ENCODE results near the gene DCST2. TPM values are rescaled to one million over a fixed set of nuclear protein-coding genes. Genes with fewer than 3 reads are reported as not detected.

The DCST2 gene
- total RNA-seq: 0.49 TPM

GRCh38 chr1:155033524-155033923 lies at the start of gene DCST2, which contains the start of gene DCST1:
Gene DCST2, minus strand, starts transcription at chr1:155033781. Its CDS starts 80 bp downstream, at chr1:155033701.
Gene DCST1, plus strand, starts transcription at chr1:155033824. Its CDS starts 213 bp downstream, at chr1:155034037.

DNA sequence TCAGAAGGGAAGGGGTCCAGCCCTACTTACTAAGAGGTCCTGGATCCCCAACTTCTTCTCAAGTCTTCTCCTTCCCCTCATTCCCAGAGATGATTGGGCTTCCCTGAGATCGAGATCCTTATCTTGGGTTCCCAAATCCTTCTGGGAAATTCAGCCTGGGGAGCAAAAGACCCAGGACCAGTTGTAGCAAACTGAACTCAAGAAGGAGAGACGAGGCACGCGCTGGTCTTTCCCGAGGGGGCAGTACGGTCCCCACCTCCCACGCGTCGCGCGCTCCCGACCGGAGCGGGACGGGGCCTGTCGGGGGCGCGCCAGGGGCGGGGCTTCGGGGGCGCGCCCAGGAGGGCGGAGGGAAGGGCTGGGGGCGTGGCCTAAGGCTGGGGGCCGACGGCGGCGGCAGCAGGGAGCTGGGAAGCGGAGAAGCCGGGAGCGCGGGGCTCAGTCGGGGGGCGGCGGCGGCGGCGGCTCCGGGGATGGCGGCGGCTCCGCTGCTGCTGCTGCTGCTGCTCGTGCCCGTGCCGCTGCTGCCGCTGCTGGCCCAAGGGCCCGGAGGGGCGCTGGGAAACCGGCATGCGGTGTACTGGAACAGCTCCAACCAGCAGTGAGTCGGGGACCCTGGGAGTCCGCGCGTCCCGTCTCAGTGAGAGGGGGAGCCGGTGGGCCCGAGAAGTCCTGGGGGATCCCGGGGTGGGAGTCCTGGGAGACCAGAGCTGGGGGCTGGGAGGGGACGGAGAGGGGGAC lies 45.1 kb upstream of the DCST2 start, which contains the start of gene EFNA3:
Gene EFNA3, plus strand, starts transcription at position 369 of the 741 bp plus-strand sequence. Its CDS starts 105 bp downstream, at position 474.

GRCh38 chr1:155063550-155064110 lies 30.0 kb upstream of the DCST2 start, which contains the start of gene EFNA4:
Gene EFNA4, plus strand, starts transcription at chr1:155063740. Its CDS starts 84 bp downstream, at chr1:155063824.

DNA sequence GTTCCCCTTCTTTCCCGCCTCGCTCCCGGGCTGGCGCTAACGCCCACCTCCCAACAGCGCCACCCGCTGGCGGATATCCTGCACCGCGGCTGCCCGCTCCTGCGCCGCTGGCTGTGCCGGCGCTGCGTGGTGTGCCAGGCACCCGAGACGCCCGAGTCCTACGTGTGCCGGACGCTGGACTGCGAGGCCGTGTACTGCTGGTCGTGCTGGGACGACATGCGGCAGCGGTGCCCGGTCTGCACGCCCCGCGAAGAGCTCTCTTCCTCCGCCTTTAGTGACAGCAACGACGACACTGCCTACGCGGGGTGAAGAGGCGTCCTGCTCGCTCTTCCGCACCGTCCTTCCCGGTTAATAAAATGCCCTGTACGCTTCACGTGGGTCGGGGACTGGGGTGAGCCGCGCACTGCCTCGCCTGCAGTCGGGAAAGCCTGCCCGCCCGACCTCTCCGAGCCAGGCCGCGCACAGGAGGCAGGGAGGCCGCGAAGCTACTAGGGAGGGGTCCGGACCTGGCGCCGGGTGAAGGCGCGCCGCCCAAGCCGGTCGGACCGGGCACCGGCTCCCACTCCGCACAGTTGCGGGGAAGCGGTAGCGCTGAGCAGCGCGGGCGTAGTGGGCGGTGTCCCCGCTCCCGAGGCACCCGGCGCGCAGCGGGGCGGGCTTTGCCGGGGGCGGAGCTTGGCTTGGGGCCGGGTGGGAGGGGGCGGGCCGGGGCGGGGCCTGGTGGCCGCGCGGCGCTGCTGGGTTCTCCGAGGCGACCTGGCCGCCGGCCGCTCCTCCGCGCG lies 17.2 kb upstream of the DCST2 start, which contains the start of gene ADAM15:
Gene ADAM15, plus strand, starts transcription at position 757 of the 782 bp plus-strand sequence. CDS start 71 bp downstream, outside the sequence.

GRCh38 chr1:155002464-155003226 lies 30.9 kb downstream of the DCST2 start, which contains the start of gene ZBTB7B:
Gene ZBTB7B, plus strand, starts transcription at chr1:155002802. Its CDS starts 11,859 bp downstream, at chr1:155014661.

GRCh38 chr1:154993572-154994268 lies 39.9 kb downstream of the DCST2 start, which contains the start of gene LENEP:
Gene LENEP, plus strand, starts transcription at chr1:154993586. Its CDS starts 22 bp downstream, at chr1:154993608.

DNA sequence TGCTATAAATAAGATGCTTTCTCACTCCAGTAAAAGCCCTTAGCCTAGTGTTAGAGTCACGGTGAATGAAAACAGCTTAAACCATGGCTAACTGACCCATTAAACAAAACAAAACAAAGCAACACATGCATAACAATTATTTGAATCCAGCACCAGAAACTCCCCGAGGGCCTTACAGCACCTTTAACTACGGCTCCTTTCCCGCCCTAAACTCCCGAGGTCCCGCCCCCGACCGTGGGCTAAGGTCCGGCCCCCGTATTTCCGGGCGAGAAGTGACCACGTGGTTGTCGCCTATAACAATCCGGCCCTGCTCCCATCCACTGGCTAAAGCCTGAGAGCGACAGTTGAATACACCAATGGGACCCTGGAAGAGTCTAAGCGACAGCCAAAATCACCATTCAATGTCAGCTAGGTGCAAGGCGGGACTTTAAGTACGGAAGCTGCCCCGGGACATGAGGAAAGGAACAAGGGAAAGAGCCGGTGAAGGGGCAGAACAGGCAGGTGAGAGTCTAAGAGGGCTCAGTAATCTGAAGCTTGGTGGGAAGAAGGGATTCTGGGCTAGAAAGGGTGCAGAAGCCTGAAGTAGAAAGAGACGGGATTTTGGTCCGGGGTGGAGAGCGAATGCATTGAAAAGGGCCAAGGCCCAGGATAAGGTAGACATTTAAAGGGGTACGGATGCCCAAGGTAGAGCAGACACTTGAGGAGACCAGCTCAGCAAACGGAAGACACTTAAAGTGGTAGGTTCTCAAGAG lies 50.5 kb downstream of the DCST2 start, which contains the start of gene FLAD1:
Gene FLAD1, plus strand, starts transcription at position 448 of the 752 bp plus-strand sequence. CDS start 351 bp downstream, outside the sequence.

DNA sequence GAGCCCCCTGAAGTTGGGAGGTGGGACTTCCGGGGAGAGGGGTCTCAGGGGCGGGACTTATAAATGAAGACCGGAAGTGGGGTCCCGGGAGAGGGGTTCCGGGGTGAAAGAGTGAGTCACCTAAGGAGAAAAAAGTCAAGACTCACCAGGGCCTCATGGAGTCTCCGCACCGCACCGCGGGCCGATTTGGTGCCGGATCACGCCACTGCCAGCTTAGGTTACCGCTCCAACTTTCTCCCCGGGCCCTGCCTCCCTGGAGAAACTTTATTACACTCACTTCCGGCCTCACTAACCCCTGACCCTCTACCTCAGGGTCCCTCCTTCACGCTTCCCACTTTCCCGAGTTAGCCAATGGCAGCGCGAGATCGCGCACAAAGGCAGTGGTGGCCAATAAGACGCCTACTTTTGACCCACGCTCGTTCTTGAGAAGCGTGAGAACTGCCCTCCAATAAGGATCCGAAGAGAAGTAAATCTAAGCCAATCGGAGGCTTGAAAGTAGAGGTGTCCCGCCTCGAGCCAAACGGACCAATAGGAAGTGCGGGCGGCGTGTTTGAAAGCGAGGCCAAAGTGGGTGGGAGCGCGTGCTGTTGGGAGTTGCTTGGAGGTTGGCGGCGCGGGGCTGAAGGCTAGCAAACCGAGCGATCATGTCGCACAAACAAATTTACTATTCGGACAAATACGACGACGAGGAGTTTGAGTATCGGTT lies 59.3 kb downstream of the DCST2 start, which contains the start of gene CKS1B:
Gene CKS1B, plus strand, starts transcription at position 580 of the 706 bp plus-strand sequence. Its CDS starts 65 bp downstream, at position 645.

DNA sequence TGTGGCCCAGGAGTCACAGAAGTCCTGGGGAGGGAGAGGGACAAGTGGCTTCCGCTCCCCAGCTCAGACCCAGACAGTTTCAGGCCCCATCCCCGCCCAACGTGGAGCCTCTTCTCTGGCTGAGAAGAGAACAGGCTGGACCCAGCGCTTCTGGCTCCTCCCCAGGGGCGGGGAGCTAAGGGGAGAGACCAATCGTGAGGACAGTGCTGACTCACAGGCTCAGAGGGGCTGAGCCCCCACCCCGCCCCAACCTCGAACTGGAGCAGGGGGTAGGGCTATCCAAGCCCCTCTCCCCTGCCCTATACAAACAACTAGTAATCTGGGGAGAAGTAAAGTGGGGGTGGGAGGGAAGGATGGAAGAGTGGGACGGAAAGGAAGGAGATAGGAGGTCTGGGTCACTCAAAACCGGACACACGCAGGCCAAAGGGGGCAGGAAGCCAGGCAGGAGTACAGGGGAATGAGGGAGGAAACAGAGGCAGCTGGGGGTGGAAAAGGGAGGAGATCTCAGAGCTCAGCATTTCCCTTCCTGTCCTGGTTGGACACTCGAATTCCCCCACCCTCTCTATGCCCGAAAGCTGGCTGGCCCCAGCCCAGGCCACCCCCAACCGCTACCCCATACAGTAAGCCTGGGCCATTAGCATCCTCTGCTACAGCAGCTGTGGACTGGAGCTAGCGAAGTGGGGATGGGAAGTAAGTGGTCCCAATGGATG lies 62.8 kb downstream of the DCST2 start, which contains the start of gene SHC1:
Gene SHC1, minus strand, starts transcription at position 117 of the 710 bp plus-strand sequence. CDS start 221 bp downstream, outside the sequence.

Other genes with a start within 250 kb of the DCST2 start
- gene KCNN3, start 163.5 kb downstream of the DCST2 start, total RNA-seq: 4.0 TPM
- gene PMVK, start 97.1 kb downstream of the DCST2 start, total RNA-seq: 17.9 TPM
- 118 TPM for gene PBXIP1, start 77.7 kb downstream of the DCST2 start, total RNA-seq
- 20.3 TPM for gene PYGO2, start 72.0 kb downstream of the DCST2 start, total RNA-seq
- gene SHC1, start 63.0 kb downstream of the DCST2 start, total RNA-seq: 58.2 TPM
- 27.9 TPM for gene CKS1B, start 59.1 kb downstream of the DCST2 start, total RNA-seq
- gene FLAD1, start 50.4 kb downstream of the DCST2 start, total RNA-seq: 21.3 TPM
- 6.0 TPM for gene LENEP, start 40.2 kb downstream of the DCST2 start, total RNA-seq
- gene ZBTB7B, start 31.0 kb downstream of the DCST2 start, total RNA-seq: 14.0 TPM
- gene DCST1, start within 50 bp of the DCST2 start, total RNA-seq: not detected
- 49.4 TPM for gene ADAM15, start 17.5 kb upstream of the DCST2 start, total RNA-seq
- 2.9 TPM for gene EFNA4, start 30.0 kb upstream of the DCST2 start, total RNA-seq
- 5.8 TPM for gene EFNA3, start 45.1 kb upstream of the DCST2 start, total RNA-seq
- 26.9 TPM for gene EFNA1, start 94.1 kb upstream of the DCST2 start, total RNA-seq
- 15.6 TPM for gene SLC50A1, start 102.1 kb upstream of the DCST2 start, total RNA-seq
- gene DPM3, start 106.8 kb upstream of the DCST2 start, total RNA-seq: 39.4 TPM
- 51.1 TPM for gene KRTCAP2, start 139.5 kb upstream of the DCST2 start, total RNA-seq
- gene TRIM46, start 140.1 kb upstream of the DCST2 start, total RNA-seq: 5.7 TPM
- gene THBS3, start 174.1 kb upstream of the DCST2 start, total RNA-seq: 50.7 TPM
- gene MTX1, start 174.9 kb upstream of the DCST2 start, total RNA-seq: 18.3 TPM
- 9.5 TPM for gene ENTREP3, start 221.7 kb upstream of the DCST2 start, total RNA-seq
- gene SCAMP3, start 228.6 kb upstream of the DCST2 start, total RNA-seq: 33.2 TPM
- gene CLK2, start 239.7 kb upstream of the DCST2 start, total RNA-seq: 49.3 TPM
- gene HCN3, start 243.7 kb upstream of the DCST2 start, total RNA-seq: 7.4 TPM

Data from camera-type eye (tissue), 1 donor.